PC-3 (cell line): ENCODE measurements around the gene SPHK2. TPM values are rescaled to one million over a fixed set of nuclear protein-coding genes. Genes with fewer than 3 reads are reported as not detected.

Experiments
- total RNA-seq: library from RNA; depleted of rRNA; stranded (reverse); fragments of >200 nt; gene quantifications from 2 replicates; pipeline ENCODE4 v1.2.3, GENCODE V29; 2014; rRNA removed

SPHK2 gene
- total RNA-seq, 1 experiment from 2014 or later: 8.5 TPM

Other genes starting within 250 kb of the SPHK2 start
- 90.2 and 101 TPM in 2 replicates for gene KDELR1, start 228.0 kb upstream of the SPHK2 start, total RNA-seq
- gene GRIN2D, start 225.8 kb upstream of the SPHK2 start, total RNA-seq: 0.51 and 1.0 TPM in 2 replicates
- 33.2 and 46.7 TPM in 2 replicates for gene GRWD1, start 173.5 kb upstream of the SPHK2 start, total RNA-seq
- gene KCNJ14, start 163.9 kb upstream of the SPHK2 start, total RNA-seq: 1.4 and 2.2 TPM in 2 replicates
- 50.5 and 58.6 TPM in 2 replicates for gene CYTH2, start 150.1 kb upstream of the SPHK2 start, total RNA-seq
- 4.8 and 8.3 TPM in 2 replicates for gene LMTK3, start 107.7 kb upstream of the SPHK2 start, total RNA-seq
- 4.8 and 6.7 TPM in 2 replicates for gene SULT2B1, start 67.3 kb upstream of the SPHK2 start, total RNA-seq
- gene SPACA4, start 12.8 kb upstream of the SPHK2 start, total RNA-seq: not detected in 2 replicates
- gene FAM83E, start 4.4 kb upstream of the SPHK2 start, total RNA-seq: 4.6 and 4.7 TPM in 2 replicates
- 1,237 and 1,503 TPM in 2 replicates for gene RPL18, start 328 bp upstream of the SPHK2 start, total RNA-seq
- 9.0 and 12.2 TPM in 2 replicates for gene DBP, start 17.9 kb downstream of the SPHK2 start, total RNA-seq
- gene CA11, start 26.7 kb downstream of the SPHK2 start, total RNA-seq: 0.63 and 4.1 TPM in 2 replicates
- 0.18 and 0.81 TPM in 2 replicates for gene NTN5, start 53.5 kb downstream of the SPHK2 start, total RNA-seq
- 0.69 TPM in 1 of 2 replicates, not detected in the other for gene FUT2, start 76.5 kb downstream of the SPHK2 start, total RNA-seq
- gene MAMSTR, start 100.2 kb downstream of the SPHK2 start, total RNA-seq: 0.18 and 0.40 TPM in 2 replicates
- gene RASIP1, start 121.1 kb downstream of the SPHK2 start, total RNA-seq: 0.40 and 0.51 TPM in 2 replicates
- gene IZUMO1, start 127.4 kb downstream of the SPHK2 start, total RNA-seq: not detected in 2 replicates
- 4.6 and 4.8 TPM in 2 replicates for gene FUT1, start 133.1 kb downstream of the SPHK2 start, total RNA-seq
- not detected in 2 replicates for gene FGF21, start 136.0 kb downstream of the SPHK2 start, total RNA-seq
- 41.1 and 50.0 TPM in 2 replicates for gene BCAT2, start 191.5 kb downstream of the SPHK2 start, total RNA-seq
- gene HSD17B14, start 217.0 kb downstream of the SPHK2 start, total RNA-seq: 15.0 and 15.4 TPM in 2 replicates
- gene PLEKHA4, start 249.1 kb downstream of the SPHK2 start, total RNA-seq: 0.63 and 1.2 TPM in 2 replicates